Left ventricle myocardium inferior (tissue), 1 donor: ENCODE data around the gene GPX3. TPM values are rescaled to one million over a fixed set of nuclear protein-coding genes. Genes with fewer than 3 reads are reported as not detected.

Source experiments
- DNase-seq: peaks from one replicate; pipeline ENCODE4 v3.0.0-alpha.2; 2020
- H3K27ac ChIP-seq: fragments of 200-600 bp; replicated peaks from 2 replicates; pipeline ENCODE4 v1.8.0; 2021
- H3K27me3 ChIP-seq: fragments of 200-600 bp; 2 replicates; pipeline ENCODE4 v1.8.0; 2021; ENCODE audit warnings: low read depth
- H3K36me3 ChIP-seq: fragments of 200-600 bp; 2 replicates; pipeline ENCODE4 v1.8.0; 2021
- H3K4me1 ChIP-seq: fragments of 200-600 bp; 2 replicates; pipeline ENCODE4 v1.8.0; 2021
- H3K4me3 ChIP-seq: fragments of 200-600 bp; 2 replicates; pipeline ENCODE4 v1.8.0; 2021; ENCODE audit warnings: mild to moderate bottlenecking, moderate library complexity
- H3K9me3 ChIP-seq: fragments of 200-600 bp; replicated peaks from 2 replicates; pipeline ENCODE4 v1.8.0; 2021
- intact Hi-C: fragments of 100-400 bp; cut with micrococcal nuclease; formaldehyde crosslinking; loops from one replicate; pipeline ENCODE4 v1.11.0; 2022
- total RNA-seq: library from RNA; stranded (reverse); fragmentation: NEBNext Ultra II Directional; extraction: Animal tissue kit (Norgen Biotek cat#: 25700); gene quantifications from one replicate; pipeline ENCODE4 v1.2.1, GENCODE V29; 2021
- TF ChIP-seq, protein P1 (sequence below): fragments of 200-600 bp; IDR thresholded peaks from 2 replicates; pipeline ENCODE4 v1.8.0; 2021; ENCODE audit warnings: antibody characterized with exemption, mild to moderate bottlenecking, borderline replicate concordance
- donor health status: DM: no; HTN: yes; CAD: no; lungs with severe emphysema.

The GPX3 gene
- total RNA-seq, 1 donor from 2014 or later, result 744 TPM

DNA sequence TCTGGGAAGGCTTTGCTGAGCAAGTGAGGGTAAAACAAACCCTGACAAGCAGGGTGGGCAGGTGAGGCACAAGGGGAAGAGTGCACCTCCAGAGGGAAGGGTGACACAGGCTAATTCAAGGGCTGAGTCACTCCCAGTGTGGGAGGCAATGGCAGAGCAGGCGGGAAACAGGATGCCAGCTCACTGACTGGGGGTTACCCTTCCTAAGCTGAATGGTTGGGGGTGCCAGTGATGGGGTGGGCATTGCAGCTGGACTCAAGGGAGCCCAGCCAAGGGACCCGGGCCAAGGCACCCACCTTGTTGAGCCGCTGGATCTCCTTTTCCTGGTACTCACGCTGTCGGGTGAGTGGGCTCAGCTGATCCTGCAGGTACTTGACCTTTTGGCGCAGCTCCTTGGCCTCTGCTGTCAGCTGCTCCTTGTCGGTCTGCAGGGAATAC, 18.4 kb downstream of the GPX3 start:
- DNase-seq, result no peak
- TF ChIP-seq, protein P1, sequence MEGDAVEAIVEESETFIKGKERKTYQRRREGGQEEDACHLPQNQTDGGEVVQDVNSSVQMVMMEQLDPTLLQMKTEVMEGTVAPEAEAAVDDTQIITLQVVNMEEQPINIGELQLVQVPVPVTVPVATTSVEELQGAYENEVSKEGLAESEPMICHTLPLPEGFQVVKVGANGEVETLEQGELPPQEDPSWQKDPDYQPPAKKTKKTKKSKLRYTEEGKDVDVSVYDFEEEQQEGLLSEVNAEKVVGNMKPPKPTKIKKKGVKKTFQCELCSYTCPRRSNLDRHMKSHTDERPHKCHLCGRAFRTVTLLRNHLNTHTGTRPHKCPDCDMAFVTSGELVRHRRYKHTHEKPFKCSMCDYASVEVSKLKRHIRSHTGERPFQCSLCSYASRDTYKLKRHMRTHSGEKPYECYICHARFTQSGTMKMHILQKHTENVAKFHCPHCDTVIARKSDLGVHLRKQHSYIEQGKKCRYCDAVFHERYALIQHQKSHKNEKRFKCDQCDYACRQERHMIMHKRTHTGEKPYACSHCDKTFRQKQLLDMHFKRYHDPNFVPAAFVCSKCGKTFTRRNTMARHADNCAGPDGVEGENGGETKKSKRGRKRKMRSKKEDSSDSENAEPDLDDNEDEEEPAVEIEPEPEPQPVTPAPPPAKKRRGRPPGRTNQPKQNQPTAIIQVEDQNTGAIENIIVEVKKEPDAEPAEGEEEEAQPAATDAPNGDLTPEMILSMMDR, result no peak
- no peaks in the 10 kb centered on the region for H3K27me3 ChIP-seq
- no peak overlapping the region for H3K4me3 ChIP-seq
- intact Hi-C loops, result no loop called here
- peaks cover 87% of the 10 kb centered on the region for H3K36me3 ChIP-seq
- peaks cover 45% of the 10 kb centered on the region for H3K4me1 ChIP-seq
- peak overlapping the region; percentile 80 for H3K27ac ChIP-seq
- no peaks in the 10 kb centered on the region for H3K9me3 ChIP-seq

DNA sequence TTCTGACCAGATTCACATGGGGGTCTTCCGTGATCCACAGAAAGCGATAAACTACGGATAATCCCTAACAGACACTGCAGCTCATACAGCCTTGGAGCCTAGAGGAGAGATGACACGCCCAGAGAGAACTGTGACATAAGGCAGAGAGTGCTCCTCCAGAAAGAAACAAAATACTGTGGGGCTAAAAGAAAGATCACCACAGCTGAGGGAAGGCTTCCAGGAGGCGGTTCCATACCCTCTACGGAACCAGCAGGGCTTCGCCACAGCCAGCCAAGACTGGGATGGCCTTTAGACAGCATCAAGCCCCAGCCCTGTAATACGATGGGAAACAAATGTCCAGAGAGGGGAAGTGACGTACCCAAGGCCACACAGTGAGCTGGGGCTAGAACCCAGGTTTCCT, 19.3 kb downstream of the GPX3 start:
- H3K36me3 ChIP-seq, result peaks cover 91% of the 10 kb centered on the region

DNA sequence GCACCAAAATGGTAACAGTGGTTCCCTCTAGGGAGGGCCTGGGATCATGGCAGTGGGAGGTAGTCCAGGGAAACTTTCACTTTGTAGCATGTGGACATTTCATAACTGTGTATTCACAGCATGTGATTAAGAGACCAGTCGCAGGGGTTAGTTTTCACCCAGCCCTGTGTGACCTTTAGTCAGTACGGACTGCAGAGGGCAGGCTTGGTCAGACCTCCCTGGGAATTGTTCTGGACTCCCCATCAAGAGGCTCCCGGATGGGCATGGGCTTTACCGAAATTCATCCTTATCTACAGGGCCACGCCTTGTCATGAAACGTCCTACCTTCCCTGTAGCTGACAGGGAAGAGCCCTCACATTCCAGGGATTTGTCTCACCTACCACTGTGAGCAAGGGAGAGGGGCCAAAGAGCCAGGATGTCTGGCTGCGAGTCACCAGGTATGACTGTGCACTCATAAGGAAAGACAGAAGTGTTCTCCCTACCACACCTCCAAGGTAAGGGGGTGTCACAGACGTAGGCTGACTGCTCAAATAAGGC, 19.9 kb downstream of the GPX3 start:
- H3K4me1 ChIP-seq, result peaks cover 45% of the 10 kb centered on the region
- H3K27ac ChIP-seq, result peak overlapping the region; percentile 80
- intact Hi-C loops, result no loop called here
- no peaks in the 10 kb centered on the region for H3K27me3 ChIP-seq
- peaks cover 91% of the 10 kb centered on the region for H3K36me3 ChIP-seq
- no peaks in the 10 kb centered on the region for H3K9me3 ChIP-seq
- no peak overlapping the region for H3K4me3 ChIP-seq
- TF ChIP-seq, protein P1, result peak; percentile 28
- DNase-seq, result peak; percentile 13

More for the DNA sequence above, 19.3 kb downstream of the GPX3 start:
- TF ChIP-seq, protein P1, result no peak
- intact Hi-C loops, result no loop called here
- Histone ChIP-seq H3K4me1 (peaks cover 45% of the 10 kb centered on the region), H3K27me3 (no peaks in the 10 kb centered on the region), H3K4me3 (no peak overlapping the region), H3K27ac (peak overlapping the region; percentile 80), H3K9me3 (no peaks in the 10 kb centered on the region)
- DNase-seq, result no peak

DNA sequence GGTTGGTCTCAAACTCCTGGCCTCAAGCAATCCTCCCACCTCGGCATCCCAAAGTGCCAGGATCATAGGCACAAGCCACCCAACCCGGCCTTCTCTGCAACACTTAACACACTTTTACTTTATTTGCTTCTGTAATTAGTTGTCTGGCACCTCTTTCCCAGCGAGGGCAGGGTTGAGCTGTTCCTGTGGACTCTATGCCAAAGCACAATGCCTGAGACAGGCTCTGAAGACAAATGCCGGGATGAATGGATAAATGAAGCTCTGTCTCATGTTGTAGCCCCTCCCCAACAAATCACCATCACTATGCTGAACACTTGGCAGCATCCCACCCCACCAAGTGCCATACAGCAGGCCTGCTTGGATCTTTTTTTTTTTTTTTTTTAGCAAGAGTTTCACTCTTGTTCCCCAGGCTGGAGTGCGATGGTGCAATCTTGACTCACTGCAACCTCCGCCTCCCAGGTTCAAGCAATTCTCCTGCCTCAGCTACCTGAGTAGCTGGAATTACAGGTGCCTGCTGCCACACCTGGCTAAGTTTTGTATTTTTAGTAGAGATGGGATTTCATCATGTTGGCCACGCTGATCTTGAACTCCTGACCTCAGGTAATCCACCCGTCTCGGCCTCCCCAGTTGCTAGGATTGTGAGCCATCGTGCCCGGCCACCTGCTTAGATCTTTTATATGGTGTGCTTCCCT, 21.3 kb downstream of the GPX3 start:
- peaks cover 41% of the 10 kb centered on the region for H3K4me1 ChIP-seq
- intact Hi-C loops, result no loop called here
- H3K36me3 ChIP-seq, result peaks cover 86% of the 10 kb centered on the region
- no peaks in the 10 kb centered on the region for H3K9me3 ChIP-seq
- no peaks in the 10 kb centered on the region for H3K27me3 ChIP-seq
- H3K27ac ChIP-seq, result no peak overlapping the region
- TF ChIP-seq, protein P1, result no peak
- H3K4me3 ChIP-seq, result no peak overlapping the region
- DNase-seq, result peak; percentile 11

DNA sequence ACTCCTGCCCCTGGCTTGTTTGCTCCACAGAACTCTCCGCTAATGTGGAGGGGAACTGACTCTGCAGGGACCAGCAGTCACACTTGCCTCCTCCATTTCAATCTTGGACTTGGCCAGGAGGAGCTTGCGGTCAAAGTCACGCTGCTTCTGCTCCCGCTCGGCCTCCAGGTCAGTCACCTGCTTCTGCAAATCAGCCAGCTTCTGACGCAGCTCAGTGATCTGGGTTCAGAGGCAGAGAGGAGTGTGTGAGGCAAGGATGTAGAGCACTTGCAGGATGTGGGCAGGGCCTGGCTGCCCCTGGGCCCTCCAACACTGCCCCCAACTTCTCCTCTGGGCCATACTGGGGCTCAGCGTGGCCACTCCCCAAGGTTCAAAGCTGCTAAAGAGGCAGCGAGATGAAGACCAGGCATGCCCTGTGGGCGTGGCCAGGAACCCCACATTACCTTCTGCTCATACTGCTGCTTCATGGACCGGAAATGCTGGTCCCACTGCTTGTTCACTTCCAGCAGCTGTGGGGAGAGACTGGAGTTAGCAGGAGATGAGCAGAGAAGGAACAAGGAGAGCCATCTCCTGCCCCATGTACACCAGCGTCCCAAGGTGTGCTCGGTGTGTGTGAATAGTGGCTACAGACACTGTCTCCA, 22.2 kb downstream of the GPX3 start:
- intact Hi-C loops, result no loop called here
- Histone ChIP-seq H3K27ac (no peak overlapping the region), H3K36me3 (peaks cover 90% of the 10 kb centered on the region), H3K4me1 (peaks cover 41% of the 10 kb centered on the region), H3K9me3 (no peaks in the 10 kb centered on the region), H3K27me3 (no peaks in the 10 kb centered on the region), H3K4me3 (no peak overlapping the region)
- TF ChIP-seq, protein P1, result no peak
- peak; percentile 5 for DNase-seq
